Astrocyte (in vitro differentiated cells and primary cell): ENCODE measurements around the gene CDK5RAP2.

ENCODE experiments used
- CTCF ChIP-seq: IDR thresholded peaks from 2 replicates; pipeline ENCODE4 v1.5.1; 2011; ENCODE audit warnings: low read depth, mild to moderate bottlenecking, inconsistent platforms, low read length, moderate library complexity; ENCODE audit not compliant: insufficient read depth
- EZH2 ChIP-seq: IDR thresholded peaks from 2 replicates; pipeline ENCODE4 v1.6.1; 2012; ENCODE audit warnings: mild to moderate bottlenecking, low read length, inconsistent platforms; ENCODE audit not compliant: insufficient read depth

- no peak for TF ChIP-seq CTCF
- no peak for TF ChIP-seq EZH2
These were observed 235.7 kb downstream of the CDK5RAP2 start for GRCh38 chr9:120344230-120344629.
